Memory B cell (primary cell): ENCODE measurements around the gene DPP4.
"Not testable (repeated sequence)": the region's sequence is repeated elsewhere in the genome, so short reads cannot be mapped to it uniquely, and the experiment has no call there.

Experiments
- ATAC-seq: fragments of 150-1000 bp; cut with Tn5 transposase; 2 replicates; pipeline ENCODE4 v1.10.0; 2021; ENCODE audit warnings: low read depth, mild to moderate bottlenecking, moderate library complexity
- DNase-seq, 2 donors: peaks; one replicate each; pipeline ENCODE4 v3.0.0; 2022; ENCODE audit warnings: low spot score in 2 of 2
- H3K27ac Mint-ChIP-seq: one replicate; pipeline ENCODE4 v1.8.0; 2022; ENCODE audit warnings: mild to moderate bottlenecking, moderate library complexity, mixed read lengths
- H3K27me3 Mint-ChIP-seq: one replicate; pipeline ENCODE4 v1.8.0; 2022; ENCODE audit warnings: mixed read lengths
- H3K36me3 Mint-ChIP-seq: one replicate; pipeline ENCODE4 v1.8.0; 2022; ENCODE audit warnings: mild to moderate bottlenecking, mixed read lengths
- H3K4me1 Mint-ChIP-seq: one replicate; pipeline ENCODE4 v1.8.0; 2022; ENCODE audit warnings: mixed read lengths
- H3K4me3 Mint-ChIP-seq: one replicate; pipeline ENCODE4 v1.8.0; 2022; ENCODE audit warnings: mild to moderate bottlenecking, moderate library complexity, mixed read lengths
- H3K9me3 Mint-ChIP-seq: one replicate; pipeline ENCODE4 v1.8.0; 2022; ENCODE audit warnings: mixed read lengths

Gene DPP4

GRCh38 chr2:161990036-161990435 is 84.0 kb downstream of the DPP4 start:
- ATAC-seq, result no peak
- Mint-ChIP-seq H3K36me3 (no peaks in the 10 kb centered on the region), H3K27ac (no peak overlapping the region), H3K9me3 (no peaks in the 10 kb centered on the region), H3K4me1 (peaks cover 10% of the 10 kb centered on the region), H3K4me3 (no peak overlapping the region), H3K27me3 (peaks cover 5% of the 10 kb centered on the region)
- no peak for DNase-seq

DNA sequence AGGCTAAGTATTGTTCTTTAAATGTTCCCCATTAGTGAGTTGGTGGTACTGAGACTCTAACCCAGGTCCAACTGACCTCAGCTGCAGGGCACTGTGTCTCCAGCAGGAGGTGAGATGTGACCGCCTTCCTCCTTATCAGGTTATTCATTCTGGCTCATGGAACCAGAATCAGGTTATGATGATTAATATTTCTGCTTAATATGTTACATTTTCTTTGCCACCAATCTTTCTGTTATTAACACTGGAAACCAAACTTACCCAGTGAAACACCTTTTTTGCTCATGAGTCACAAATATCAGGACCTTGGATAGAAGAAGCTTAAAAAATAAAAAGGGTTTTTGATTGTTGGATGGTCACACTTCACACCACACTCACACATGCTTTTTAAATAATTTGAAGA is 85.4 kb downstream of the DPP4 start:
- no peak overlapping the region for H3K4me3 Mint-ChIP-seq
- ATAC-seq (no peak), DNase-seq (no peak)
- H3K27me3 Mint-ChIP-seq, result peaks cover 5% of the 10 kb centered on the region
- no peaks in the 10 kb centered on the region for H3K36me3 Mint-ChIP-seq
- peaks cover 8% of the 10 kb centered on the region for H3K4me1 Mint-ChIP-seq
- H3K9me3 Mint-ChIP-seq, result no peaks in the 10 kb centered on the region
- H3K27ac Mint-ChIP-seq, result no peak overlapping the region

- Mint-ChIP-seq H3K4me3 (no peak overlapping the region), H3K9me3 (no peaks in the 10 kb centered on the region), H3K27me3 (peaks cover 3% of the 10 kb centered on the region), H3K27ac (no peak overlapping the region), H3K36me3 (no peaks in the 10 kb centered on the region), H3K4me1 (no peaks in the 10 kb centered on the region)
- no peak for ATAC-seq
- no peak for DNase-seq
Observed at GRCh38 chr2:161987311-161987710, 86.7 kb downstream of the DPP4 start.

DNA sequence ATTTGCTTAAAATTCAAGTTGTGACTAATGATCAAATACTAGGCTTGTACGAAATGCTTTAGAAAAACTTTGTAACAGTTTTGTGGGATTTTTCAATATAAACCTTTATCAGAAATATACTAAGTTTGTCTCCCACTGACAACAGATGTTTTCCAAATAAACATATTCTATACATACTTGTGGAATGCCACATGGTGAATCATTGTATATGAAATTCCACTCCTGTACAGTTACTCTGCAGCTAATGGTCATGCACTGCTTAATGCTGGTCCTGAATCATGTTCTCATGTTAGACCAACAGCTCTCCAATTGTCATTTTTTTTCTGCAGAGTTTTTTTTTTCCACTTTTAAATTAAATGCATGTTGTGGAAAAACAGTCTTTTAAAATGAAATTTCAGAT is 90.1 kb downstream of the DPP4 start:
- DNase-seq, result no peak
- H3K4me1 Mint-ChIP-seq, result no peaks in the 10 kb centered on the region
- no peaks in the 10 kb centered on the region for H3K9me3 Mint-ChIP-seq
- H3K4me3 Mint-ChIP-seq, result no peak overlapping the region
- no peak for ATAC-seq
- peaks cover 6% of the 10 kb centered on the region for H3K27me3 Mint-ChIP-seq
- H3K27ac Mint-ChIP-seq, result no peak overlapping the region
- H3K36me3 Mint-ChIP-seq, result no peaks in the 10 kb centered on the region

DNA sequence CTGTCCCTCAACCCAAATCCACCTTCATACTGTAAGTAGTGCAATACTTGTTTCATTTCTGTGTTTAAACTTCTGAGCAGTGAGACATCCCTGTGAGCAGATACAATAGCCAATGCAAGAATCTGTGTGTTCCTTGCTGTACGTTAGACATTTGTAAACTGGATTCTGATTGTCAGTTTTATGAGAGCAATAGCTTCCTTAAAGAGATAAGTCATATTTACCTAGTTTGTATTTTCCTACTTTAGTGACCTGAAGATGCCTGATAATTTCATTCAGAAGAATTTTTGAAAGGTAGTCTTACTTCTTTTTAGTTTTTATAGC is 90.7 kb downstream of the DPP4 start:
- peaks cover 6% of the 10 kb centered on the region for H3K27me3 Mint-ChIP-seq

DNA sequence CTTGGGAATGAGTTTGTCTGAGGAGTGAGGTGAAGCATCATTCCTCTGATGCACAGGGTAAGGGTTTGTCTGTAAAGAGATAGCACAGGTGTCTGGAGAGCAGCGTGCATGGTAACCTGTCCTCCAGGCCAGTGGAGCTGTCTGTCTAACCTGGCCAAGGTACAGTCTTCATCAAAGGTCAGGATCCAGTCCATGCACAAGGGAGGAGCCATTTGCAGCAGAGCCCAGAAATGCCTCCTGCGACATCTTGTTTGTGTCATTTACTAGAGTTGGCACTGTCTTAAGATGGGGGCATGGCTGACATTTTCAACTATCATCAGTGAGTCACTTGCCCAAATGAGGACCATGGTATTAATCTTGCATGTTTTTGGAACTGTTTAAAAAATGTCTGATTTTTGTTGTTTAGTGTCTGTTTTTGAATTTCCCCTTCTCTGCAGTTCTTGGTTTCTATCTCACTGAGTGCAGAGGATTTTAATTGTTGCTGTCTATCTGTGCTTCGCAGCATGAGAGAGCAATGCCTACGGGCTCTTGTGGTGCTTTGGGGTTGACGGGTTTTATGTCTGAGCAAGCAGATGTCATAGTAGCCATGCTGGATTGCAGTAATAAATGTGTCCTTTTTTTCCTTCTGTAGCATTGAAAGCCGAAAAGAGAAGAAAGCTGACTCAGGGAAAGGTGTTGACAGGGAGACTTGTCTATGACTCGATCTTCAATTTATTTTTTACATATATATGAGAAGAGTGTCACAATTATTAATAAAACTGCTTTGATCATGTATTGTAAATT is 91.3 kb downstream of the DPP4 start:
- H3K27ac Mint-ChIP-seq, result no peak overlapping the region
- no peaks in the 10 kb centered on the region for H3K4me1 Mint-ChIP-seq
- H3K9me3 Mint-ChIP-seq, result no peaks in the 10 kb centered on the region
- DNase-seq (no peak), ATAC-seq (no peak)
- no peaks in the 10 kb centered on the region for H3K36me3 Mint-ChIP-seq
- H3K27me3 Mint-ChIP-seq, result peaks cover 6% of the 10 kb centered on the region
- no peak overlapping the region for H3K4me3 Mint-ChIP-seq

More for the DNA sequence above, 90.7 kb downstream of the DPP4 start:
- Mint-ChIP-seq H3K9me3 (no peaks in the 10 kb centered on the region), H3K4me3 (no peak overlapping the region), H3K4me1 (no peaks in the 10 kb centered on the region), H3K36me3 (no peaks in the 10 kb centered on the region), H3K27ac (no peak overlapping the region)
- DNase-seq (no peak), ATAC-seq (no peak)

DNA sequence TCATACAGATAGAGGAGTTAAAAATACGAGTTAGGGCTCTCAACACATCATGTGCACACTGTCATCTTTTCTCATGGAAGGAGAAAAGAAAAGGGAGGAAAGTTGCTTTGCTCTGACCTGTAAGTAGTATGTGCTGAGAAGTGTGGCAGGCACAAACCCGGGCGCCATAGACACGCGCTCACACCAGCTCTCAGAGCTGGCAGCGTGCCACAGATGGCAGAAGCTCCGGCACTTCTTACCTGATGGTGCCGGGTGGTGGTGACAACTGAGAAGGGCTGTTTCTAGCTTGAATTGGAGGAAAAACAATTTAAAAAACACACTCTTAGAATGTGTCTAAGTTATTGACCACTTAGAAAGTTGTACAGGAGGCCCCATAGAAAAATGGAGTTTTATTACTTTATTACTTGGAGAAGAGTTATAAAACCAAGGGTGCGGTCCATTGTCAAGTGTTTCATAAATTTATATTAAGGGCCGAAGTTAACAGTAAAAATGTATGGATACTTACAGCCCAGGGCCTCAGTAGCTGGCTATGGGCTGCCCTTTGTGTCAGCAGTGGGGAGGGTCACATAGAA is 92.2 kb downstream of the DPP4 start:
- no peaks in the 10 kb centered on the region for H3K4me1 Mint-ChIP-seq
- no peak overlapping the region for H3K4me3 Mint-ChIP-seq
- H3K27me3 Mint-ChIP-seq, result peaks cover 8% of the 10 kb centered on the region
- DNase-seq (no peak), ATAC-seq (no peak)
- no peaks in the 10 kb centered on the region for H3K36me3 Mint-ChIP-seq
- no peak overlapping the region for H3K27ac Mint-ChIP-seq
- no peaks in the 10 kb centered on the region for H3K9me3 Mint-ChIP-seq

DNA sequence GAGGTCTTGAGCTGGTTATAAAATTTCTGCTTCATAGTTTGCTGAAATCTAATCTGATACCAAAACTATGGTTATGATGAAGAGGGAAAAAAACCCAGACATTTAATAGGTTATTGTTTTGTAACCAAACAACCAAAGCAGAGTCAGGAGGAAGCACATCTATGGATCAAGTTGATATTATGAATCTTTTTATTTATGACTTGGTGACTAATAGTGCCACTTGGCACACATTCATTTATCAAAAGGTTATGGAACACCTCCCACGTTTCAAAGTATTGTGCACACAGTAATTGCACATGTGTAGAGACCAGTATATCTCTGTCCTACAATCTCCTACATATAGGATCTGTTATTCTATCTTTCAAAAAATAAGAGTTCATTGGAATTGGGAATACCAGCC is 93.0 kb downstream of the DPP4 start:
- ATAC-seq, result no peak
- Mint-ChIP-seq H3K4me1 (no peaks in the 10 kb centered on the region), H3K4me3 (no peak overlapping the region), H3K36me3 (no peaks in the 10 kb centered on the region), H3K9me3 (no peaks in the 10 kb centered on the region), H3K27ac (no peak overlapping the region), H3K27me3 (peaks cover 7% of the 10 kb centered on the region)
- no peak for DNase-seq

DNA sequence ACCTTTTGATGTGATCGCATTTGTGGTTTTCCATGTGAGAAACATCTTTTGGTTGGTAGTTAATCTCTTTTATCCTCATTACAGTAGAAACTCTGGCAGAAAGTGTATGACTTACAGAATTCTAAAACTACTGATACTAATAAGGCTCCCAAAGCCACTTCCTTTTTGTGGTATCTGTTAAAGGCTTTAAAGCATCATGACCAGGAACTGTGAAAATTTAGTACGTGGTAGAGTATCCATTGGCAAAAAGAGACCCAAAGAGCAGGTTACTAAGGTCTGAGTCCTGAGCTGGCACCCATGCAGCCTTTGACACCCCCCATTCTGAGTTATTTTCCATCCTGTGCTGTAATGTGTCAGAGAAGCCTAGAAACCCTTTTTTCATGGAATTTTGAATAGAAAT is 94.5 kb downstream of the DPP4 start:
- Mint-ChIP-seq H3K27me3 (peaks cover 7% of the 10 kb centered on the region), H3K4me1 (no peaks in the 10 kb centered on the region), H3K36me3 (no peaks in the 10 kb centered on the region), H3K4me3 (no peak overlapping the region), H3K27ac (no peak overlapping the region), H3K9me3 (no peaks in the 10 kb centered on the region)
- ATAC-seq (no peak), DNase-seq (no peak)

GRCh38 chr2:161977926-161978325 is 96.1 kb downstream of the DPP4 start:
- H3K27ac Mint-ChIP-seq, H3K27me3 Mint-ChIP-seq, H3K4me3 Mint-ChIP-seq, H3K36me3 Mint-ChIP-seq, H3K9me3 Mint-ChIP-seq, H3K4me1 Mint-ChIP-seq, ATAC-seq, DNase-seq: not testable (repeated sequence)

DNA sequence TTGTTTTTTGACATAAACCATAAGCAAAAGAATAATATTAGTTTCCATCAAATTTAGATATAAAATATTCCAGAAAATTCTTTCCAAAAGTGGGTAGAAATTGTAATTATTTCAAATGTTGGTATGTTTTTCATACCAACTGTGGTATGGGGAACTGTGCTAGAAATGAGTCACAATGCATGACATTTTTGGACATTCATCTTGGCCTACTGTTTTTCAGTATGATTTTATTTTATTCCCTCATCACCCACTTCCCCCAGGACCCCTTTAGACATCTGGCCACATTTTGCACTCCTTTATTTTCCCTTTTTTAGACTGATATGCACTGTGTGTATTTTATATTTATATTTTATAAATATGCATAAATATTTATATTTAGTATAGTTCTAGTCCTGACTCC is 97.1 kb downstream of the DPP4 start:
- H3K27ac Mint-ChIP-seq, result no peak overlapping the region
- no peak for ATAC-seq
- no peaks in the 10 kb centered on the region for H3K4me1 Mint-ChIP-seq
- H3K9me3 Mint-ChIP-seq, result no peaks in the 10 kb centered on the region
- DNase-seq, result no peak
- no peaks in the 10 kb centered on the region for H3K36me3 Mint-ChIP-seq
- H3K27me3 Mint-ChIP-seq, result peaks cover 7% of the 10 kb centered on the region
- H3K4me3 Mint-ChIP-seq, result no peak overlapping the region

GRCh38 chr2:161976295-161976694 is 97.7 kb downstream of the DPP4 start:
- H3K4me1 Mint-ChIP-seq, result no peaks in the 10 kb centered on the region
- no peaks in the 10 kb centered on the region for H3K36me3 Mint-ChIP-seq
- DNase-seq (no peak), ATAC-seq (no peak)
- H3K27me3 Mint-ChIP-seq, result peaks cover 6% of the 10 kb centered on the region
- H3K4me3 Mint-ChIP-seq, result no peak overlapping the region
- no peak overlapping the region for H3K27ac Mint-ChIP-seq
- no peaks in the 10 kb centered on the region for H3K9me3 Mint-ChIP-seq

GRCh38 chr2:161975813-161976160 is 98.2 kb downstream of the DPP4 start:
- Mint-ChIP-seq H3K4me1 (no peaks in the 10 kb centered on the region), H3K9me3 (no peaks in the 10 kb centered on the region), H3K27me3 (peaks cover 6% of the 10 kb centered on the region), H3K4me3 (no peak overlapping the region), H3K36me3 (no peaks in the 10 kb centered on the region), H3K27ac (no peak overlapping the region)
- DNase-seq (no peak), ATAC-seq (no peak)

DNA sequence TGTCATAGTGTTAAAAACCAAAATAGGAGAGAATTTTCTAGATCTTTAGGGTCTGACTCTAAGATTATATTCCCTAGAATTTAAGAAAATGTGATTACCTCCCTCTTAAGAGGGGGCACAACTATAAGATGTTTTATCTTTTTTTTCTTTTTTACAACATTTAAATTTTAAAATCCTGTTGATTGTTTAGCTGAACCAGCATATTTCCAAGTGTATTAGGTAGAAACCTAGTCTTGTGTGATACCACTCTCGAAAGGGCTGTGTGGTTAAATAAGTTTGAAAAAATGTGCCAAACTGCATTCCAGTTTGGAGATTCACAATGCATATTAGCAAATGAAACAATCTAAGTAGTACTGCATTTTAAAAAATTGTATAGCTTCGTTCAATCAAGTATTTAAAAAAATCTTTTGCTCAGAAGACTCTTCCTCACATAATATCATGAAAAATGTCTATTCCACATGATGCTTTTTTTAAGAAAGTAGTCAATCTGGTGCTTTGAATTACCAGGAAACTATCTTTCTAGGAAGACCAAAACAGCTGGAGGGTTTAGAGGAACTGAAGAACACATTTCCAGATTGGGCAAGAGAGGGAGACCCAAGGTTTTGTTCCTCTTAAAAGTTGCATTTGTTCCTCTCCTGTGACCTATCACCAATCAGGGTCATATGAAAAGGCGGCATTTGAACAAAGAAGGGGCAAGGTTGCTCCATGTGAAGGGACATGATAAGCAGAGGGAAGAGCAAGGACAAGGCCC is 98.8 kb downstream of the DPP4 start:
- no peaks in the 10 kb centered on the region for H3K9me3 Mint-ChIP-seq
- ATAC-seq (no peak), DNase-seq (no peak)
- peaks cover 6% of the 10 kb centered on the region for H3K27me3 Mint-ChIP-seq
- H3K4me1 Mint-ChIP-seq, result no peaks in the 10 kb centered on the region
- H3K4me3 Mint-ChIP-seq, result no peak overlapping the region
- no peaks in the 10 kb centered on the region for H3K36me3 Mint-ChIP-seq
- no peak overlapping the region for H3K27ac Mint-ChIP-seq

- no peak for ATAC-seq
- Mint-ChIP-seq H3K36me3 (no peaks in the 10 kb centered on the region), H3K4me3 (no peak overlapping the region), H3K4me1 (no peaks in the 10 kb centered on the region), H3K27ac (no peak overlapping the region), H3K9me3 (no peaks in the 10 kb centered on the region), H3K27me3 (peaks cover 6% of the 10 kb centered on the region)
- no peak for DNase-seq
Observed at GRCh38 chr2:161974461-161974860, 99.6 kb downstream of the DPP4 start.
